PC-3 (cell line): ENCODE data around the gene RFX7. TPM values are rescaled to one million over a fixed set of nuclear protein-coding genes. Genes with fewer than 3 reads are reported as not detected.

Experiments used
- ATAC-seq: fragments of 200-7000 bp; cut with Tn5 transposase; 2 replicates; pipeline ENCODE4 v1.9.1; 2020; ENCODE audit warnings: mild to moderate bottlenecking, moderate library complexity
- BruUV-seq: library from RNA; stranded (reverse); fragments of 400-500 nt; replicated peaks from 2 replicates; lab custom pipeline; 2021; lab: Mats Ljungman, UMichigan
- CTCF ChIA-PET: fragments of 300-600 bp; sonication (Branson Sonifier 250); formaldehyde crosslinking; loops from one replicate; lab custom pipeline; 2022; ENCODE audit warnings: antibody characterized with exemption; lab: Charles Lee
- POLR2A ChIA-PET: fragments of 300-600 bp; sonication (Branson Sonifier 250); formaldehyde crosslinking; loops from one replicate; lab custom pipeline; 2022; ENCODE audit warnings: antibody characterized with exemption; ENCODE audit not compliant: unreplicated experiment; lab: Charles Lee
- DNase-seq: peaks from one replicate; pipeline ENCODE4 v3.0.0-alpha.2; 2015
- H2AFZ ChIP-seq: fragments of 300-600 bp; sonication (generic); 2 replicates; pipeline ENCODE4 v1.6.0; 2016; ENCODE audit warnings: antibody characterized with exemption, low read length
- H3F3A ChIP-seq: fragments of 300-600 bp; sonication (generic); one replicate; pipeline ENCODE4 v1.6.0; 2017; ENCODE audit warnings: antibody characterized with exemption, low read length, control low read depth, mild to moderate bottlenecking; ENCODE audit not compliant: unreplicated experiment
- H3K27ac ChIP-seq: fragments of 300-600 bp; sonication (generic); 2 replicates; pipeline ENCODE4 v1.5.1; 2016; ENCODE audit warnings: mild to moderate bottlenecking, low read length
- H3K27me3 ChIP-seq: fragments of 300-600 bp; sonication (generic); 2 replicates; pipeline ENCODE4 v1.6.1; 2016; ENCODE audit warnings: low read length, mixed read lengths
- H3K36me3 ChIP-seq: fragments of 300-600 bp; sonication (generic); 2 replicates; pipeline ENCODE4 v1.6.1; 2016; ENCODE audit warnings: low read depth, mixed run types, low read length, mixed read lengths
- H3K4me1 ChIP-seq: fragments of 300-600 bp; sonication (generic); 2 replicates; pipeline ENCODE4 v1.5.1; 2016; ENCODE audit warnings: low read length; ENCODE audit not compliant: insufficient read depth
- H3K4me2 ChIP-seq: fragments of 300-600 bp; sonication (generic); 2 replicates; pipeline ENCODE4 v1.6.0; 2016; ENCODE audit warnings: low read length
- H3K4me3 ChIP-seq: fragments of 300-600 bp; sonication (generic); 2 replicates; pipeline ENCODE4 v1.5.1; 2016; ENCODE audit warnings: mild to moderate bottlenecking, low read length, mixed read lengths
- H3K79me2 ChIP-seq: fragments of 300-600 bp; sonication (generic); 2 replicates; pipeline ENCODE4 v1.6.1; 2017; ENCODE audit warnings: low read length, mixed read lengths
- H3K9ac ChIP-seq: fragments of 300-600 bp; sonication (generic); 2 replicates; pipeline ENCODE4 v1.6.0; 2016; ENCODE audit warnings: mild to moderate bottlenecking, low read length
- H3K9me2 ChIP-seq: fragments of 300-600 bp; sonication (generic); replicated peaks from 2 replicates; pipeline ENCODE4 v1.6.1; 2016; ENCODE audit warnings: mixed run types, low read length, mixed read lengths
- H3K9me3 ChIP-seq: fragments of 300-600 bp; sonication (generic); 2 replicates; pipeline ENCODE4 v1.6.1; 2016; ENCODE audit warnings: low read length, mixed read lengths
- H4K20me1 ChIP-seq: fragments of 300-600 bp; sonication (generic); 2 replicates; pipeline ENCODE4 v1.6.1; 2016; ENCODE audit warnings: low read length, mixed read lengths
- EZH2 ChIP-seq: fragments of 300-600 bp; sonication (generic); IDR thresholded peaks from one replicate; pipeline ENCODE4 v1.6.1; 2017; ENCODE audit warnings: antibody characterized with exemption, mild to moderate bottlenecking, low read length; ENCODE audit not compliant: unreplicated experiment
- EZH2phosphoT487 ChIP-seq: fragments of 300-600 bp; sonication (generic); IDR thresholded peaks from 2 replicates; pipeline ENCODE4 v1.6.1; 2018; ENCODE audit warnings: mild to moderate bottlenecking, antibody characterized with exemption, low read length, borderline replicate concordance
- intact Hi-C: fragments of 100-400 bp; cut with micrococcal nuclease; formaldehyde crosslinking; loops from 2 replicates; pipeline ENCODE4 v1.9.0; 2023
- total RNA-seq: library from RNA; depleted of rRNA; stranded (reverse); fragments of >200 nt; gene quantifications from 2 replicates; pipeline ENCODE4 v1.2.3, GENCODE V29; 2014
- TF ChIP-seq, protein P1 (sequence below): fragments of 300-600 bp; sonication (generic); conservative IDR thresholded peaks from 2 replicates; pipeline ENCODE4 v1.5.1; 2017; ENCODE audit warnings: antibody characterized with exemption, low read depth, mild to moderate bottlenecking, low read length

Gene RFX7
- total RNA-seq, 1 experiment from 2014 or later: 2.8 TPM

DNA sequence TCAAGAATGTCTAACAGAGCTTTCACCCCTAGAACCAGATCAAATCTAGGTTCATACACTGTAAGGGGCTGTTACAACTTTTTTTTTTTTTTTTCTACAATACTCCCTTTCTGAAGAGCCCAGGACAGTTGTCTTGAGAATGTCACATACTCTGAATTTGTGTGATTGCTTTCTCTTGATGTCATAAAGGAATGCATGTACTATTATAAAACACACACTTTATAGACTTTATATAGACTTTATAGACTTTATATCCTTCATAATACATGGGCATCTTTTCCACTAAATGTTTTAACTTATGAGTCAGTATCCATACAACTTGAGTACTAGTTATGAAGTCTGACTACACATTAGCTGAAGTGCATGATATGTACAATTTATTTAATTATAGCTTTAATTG is 26.3 kb downstream of the RFX7 start:
- H2AFZ ChIP-seq: no peak overlapping the region
- 0 out of 2 replicates have a peak, but pooled peaks cover 5% of the 10 kb centered on the region for H3K79me2 ChIP-seq
- H3K36me3 ChIP-seq: no peaks in the 10 kb centered on the region
- no peak overlapping the region for H3K27ac ChIP-seq
- no peaks in the 10 kb centered on the region for H3K9me3 ChIP-seq
- no peak overlapping the region for H3K9ac ChIP-seq
- DNase-seq: no peak
- H3K4me1 ChIP-seq: no peaks in the 10 kb centered on the region
- intact Hi-C loops: no loop called here
- no peaks in the 10 kb centered on the region for H3K9me2 ChIP-seq
- no peaks in the 10 kb centered on the region for H3K27me3 ChIP-seq
- ATAC-seq: no peak
- no peak overlapping the region for H3K4me3 ChIP-seq
- H3K4me2 ChIP-seq: no peak overlapping the region
- ChIA-PET POLR2A (no interaction called here), CTCF (no interaction called here)
- no TSS peak for BruUV-seq
- H4K20me1 ChIP-seq: no peaks in the 10 kb centered on the region
- no peaks in the 10 kb centered on the region for H3F3A ChIP-seq
- no peak for TF ChIP-seq EZH2
- TF ChIP-seq EZH2phosphoT487: no peak
- TF ChIP-seq, protein P1, sequence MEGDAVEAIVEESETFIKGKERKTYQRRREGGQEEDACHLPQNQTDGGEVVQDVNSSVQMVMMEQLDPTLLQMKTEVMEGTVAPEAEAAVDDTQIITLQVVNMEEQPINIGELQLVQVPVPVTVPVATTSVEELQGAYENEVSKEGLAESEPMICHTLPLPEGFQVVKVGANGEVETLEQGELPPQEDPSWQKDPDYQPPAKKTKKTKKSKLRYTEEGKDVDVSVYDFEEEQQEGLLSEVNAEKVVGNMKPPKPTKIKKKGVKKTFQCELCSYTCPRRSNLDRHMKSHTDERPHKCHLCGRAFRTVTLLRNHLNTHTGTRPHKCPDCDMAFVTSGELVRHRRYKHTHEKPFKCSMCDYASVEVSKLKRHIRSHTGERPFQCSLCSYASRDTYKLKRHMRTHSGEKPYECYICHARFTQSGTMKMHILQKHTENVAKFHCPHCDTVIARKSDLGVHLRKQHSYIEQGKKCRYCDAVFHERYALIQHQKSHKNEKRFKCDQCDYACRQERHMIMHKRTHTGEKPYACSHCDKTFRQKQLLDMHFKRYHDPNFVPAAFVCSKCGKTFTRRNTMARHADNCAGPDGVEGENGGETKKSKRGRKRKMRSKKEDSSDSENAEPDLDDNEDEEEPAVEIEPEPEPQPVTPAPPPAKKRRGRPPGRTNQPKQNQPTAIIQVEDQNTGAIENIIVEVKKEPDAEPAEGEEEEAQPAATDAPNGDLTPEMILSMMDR: no peak

- Histone ChIP-seq H3F3A (no peaks in the 10 kb centered on the region), H2AFZ (no peak overlapping the region), H3K79me2 (peaks cover 18% of the 10 kb centered on the region; the same call in 1 of the 2 replicates), H3K36me3 (no peaks in the 10 kb centered on the region), H3K27ac (no peak overlapping the region), H4K20me1 (no peaks in the 10 kb centered on the region), H3K4me3 (no peak overlapping the region), H3K27me3 (no peaks in the 10 kb centered on the region), H3K9me3 (no peaks in the 10 kb centered on the region), H3K9ac (no peak overlapping the region), H3K9me2 (no peaks in the 10 kb centered on the region), H3K4me2 (no peak overlapping the region), H3K4me1 (no peaks in the 10 kb centered on the region)
- CTCF ChIA-PET: no interaction called here
- POLR2A ChIA-PET: no interaction called here
- intact Hi-C loops: no loop called here
- DNase-seq: no peak
- TF ChIP-seq EZH2 (no peak), EZH2phosphoT487 (no peak)
- TF ChIP-seq, protein P1: no peak
- ATAC-seq: no peak
- BruUV-seq: no TSS peak
Measured at GRCh38 chr15:56215769-56216168, 27.9 kb downstream of the RFX7 start.

DNA sequence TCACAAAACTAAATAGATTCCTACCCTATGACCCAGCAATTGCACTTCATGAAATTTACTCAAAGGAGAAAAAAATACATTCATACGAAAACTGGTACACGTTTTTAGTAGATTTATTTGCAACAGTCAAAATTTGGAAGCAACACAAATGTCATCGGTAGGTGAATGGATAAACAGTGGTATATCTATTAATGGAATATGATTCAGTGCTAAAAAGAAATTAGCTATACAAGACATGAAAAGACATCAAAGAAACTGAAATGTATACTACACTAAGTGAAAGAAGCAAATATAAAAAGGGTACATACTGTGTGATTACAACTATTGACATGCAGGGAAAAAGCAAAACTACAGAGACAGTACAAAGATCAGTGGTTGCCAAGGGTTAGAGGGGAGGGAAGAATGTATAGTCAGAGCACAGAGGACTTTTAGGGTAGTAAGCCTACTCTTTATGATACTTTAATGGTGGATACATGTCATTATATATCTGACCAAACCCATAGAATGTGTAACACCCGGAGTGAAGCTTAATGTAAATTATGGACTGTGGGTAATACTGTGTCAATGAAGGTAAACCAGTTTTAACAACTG is 31.6 kb downstream of the RFX7 start:
- no peak for ATAC-seq
- no TSS peak for BruUV-seq
- no peak overlapping the region for H2AFZ ChIP-seq
- H3K4me3 ChIP-seq: no peak overlapping the region
- ChIA-PET POLR2A (no interaction called here), CTCF (no interaction called here)
- no peak overlapping the region for H3K9ac ChIP-seq
- no peaks in the 10 kb centered on the region for H3K36me3 ChIP-seq
- no peaks in the 10 kb centered on the region for H4K20me1 ChIP-seq
- H3K27me3 ChIP-seq: no peaks in the 10 kb centered on the region
- DNase-seq: no peak
- no peaks in the 10 kb centered on the region for H3K4me1 ChIP-seq
- no peaks in the 10 kb centered on the region for H3K9me3 ChIP-seq
- no peaks in the 10 kb centered on the region for H3F3A ChIP-seq
- H3K9me2 ChIP-seq: no peaks in the 10 kb centered on the region
- intact Hi-C loops: no loop called here
- TF ChIP-seq EZH2phosphoT487: no peak
- TF ChIP-seq, protein P1: no peak
- no peak for TF ChIP-seq EZH2
- no peak overlapping the region for H3K27ac ChIP-seq
- no peak overlapping the region for H3K4me2 ChIP-seq
- peaks cover 44% of the 10 kb centered on the region for H3K79me2 ChIP-seq
